GM12864 (cell line): ENCODE measurements around the gene ACACB.

Source experiments
- DNase-seq: peaks from one replicate; pipeline ENCODE4 v3.0.0-alpha.2; 2011; ENCODE audit warnings: low read depth
- H3K4me3 ChIP-seq: 2 replicates; pipeline ENCODE4 v1.5.1; 2011; ENCODE audit warnings: mild to moderate bottlenecking, low read depth, low read length, control low read depth
- TF ChIP-seq, protein P1 (sequence below): IDR thresholded peaks from 2 replicates; pipeline ENCODE4 v1.5.1; 2011; ENCODE audit warnings: low read depth, mild to moderate bottlenecking, moderate library complexity, low read length, control low read depth, inconsistent platforms; ENCODE audit errors: missing control alignments

The ACACB gene

DNA sequence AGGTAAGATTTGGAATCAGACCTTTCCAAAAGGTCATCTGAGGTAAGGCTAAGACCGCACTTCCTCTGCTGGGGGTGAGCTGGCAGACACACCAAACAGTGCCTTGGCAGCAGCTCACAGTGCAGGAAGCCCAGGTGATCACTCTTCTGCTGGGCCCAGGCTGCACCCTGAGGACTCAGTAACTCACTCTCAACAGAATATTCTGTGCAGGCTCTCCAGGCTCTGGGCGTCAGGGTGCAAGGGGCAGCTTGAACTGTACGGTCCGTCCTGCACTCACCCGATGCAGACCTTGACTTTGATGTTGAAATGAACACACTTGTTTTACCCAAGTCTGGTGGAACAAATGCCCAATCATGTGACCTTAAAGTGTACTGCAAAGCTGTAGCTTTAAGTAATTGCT is 29.1 kb upstream of the ACACB start:
- TF ChIP-seq, protein P1, sequence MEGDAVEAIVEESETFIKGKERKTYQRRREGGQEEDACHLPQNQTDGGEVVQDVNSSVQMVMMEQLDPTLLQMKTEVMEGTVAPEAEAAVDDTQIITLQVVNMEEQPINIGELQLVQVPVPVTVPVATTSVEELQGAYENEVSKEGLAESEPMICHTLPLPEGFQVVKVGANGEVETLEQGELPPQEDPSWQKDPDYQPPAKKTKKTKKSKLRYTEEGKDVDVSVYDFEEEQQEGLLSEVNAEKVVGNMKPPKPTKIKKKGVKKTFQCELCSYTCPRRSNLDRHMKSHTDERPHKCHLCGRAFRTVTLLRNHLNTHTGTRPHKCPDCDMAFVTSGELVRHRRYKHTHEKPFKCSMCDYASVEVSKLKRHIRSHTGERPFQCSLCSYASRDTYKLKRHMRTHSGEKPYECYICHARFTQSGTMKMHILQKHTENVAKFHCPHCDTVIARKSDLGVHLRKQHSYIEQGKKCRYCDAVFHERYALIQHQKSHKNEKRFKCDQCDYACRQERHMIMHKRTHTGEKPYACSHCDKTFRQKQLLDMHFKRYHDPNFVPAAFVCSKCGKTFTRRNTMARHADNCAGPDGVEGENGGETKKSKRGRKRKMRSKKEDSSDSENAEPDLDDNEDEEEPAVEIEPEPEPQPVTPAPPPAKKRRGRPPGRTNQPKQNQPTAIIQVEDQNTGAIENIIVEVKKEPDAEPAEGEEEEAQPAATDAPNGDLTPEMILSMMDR, result no peak
- DNase-seq, result no peak

DNA sequence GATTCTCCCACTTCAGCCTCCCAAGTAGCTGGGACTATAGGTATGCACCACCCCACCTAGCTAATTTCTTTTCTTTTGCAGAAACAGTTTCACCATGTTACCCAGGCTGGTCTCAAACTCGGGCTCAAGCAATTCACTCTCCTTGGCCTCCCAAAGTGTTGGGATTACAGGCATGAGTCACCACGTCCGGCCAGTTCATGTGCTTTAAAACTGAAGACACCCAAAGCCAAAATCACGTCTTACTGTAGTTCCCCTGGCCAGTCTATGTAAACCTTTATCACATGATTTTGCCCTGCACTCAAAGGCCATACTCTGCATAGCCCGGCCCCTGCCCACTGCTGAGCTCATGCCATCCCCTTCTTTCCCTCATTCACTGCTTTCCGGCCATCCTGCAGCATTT is 27.6 kb upstream of the ACACB start:
- no peak overlapping the region for H3K4me3 ChIP-seq
- TF ChIP-seq, protein P1, result no peak

More for the DNA sequence above, 29.1 kb upstream of the ACACB start:
- no peak overlapping the region for H3K4me3 ChIP-seq

DNA sequence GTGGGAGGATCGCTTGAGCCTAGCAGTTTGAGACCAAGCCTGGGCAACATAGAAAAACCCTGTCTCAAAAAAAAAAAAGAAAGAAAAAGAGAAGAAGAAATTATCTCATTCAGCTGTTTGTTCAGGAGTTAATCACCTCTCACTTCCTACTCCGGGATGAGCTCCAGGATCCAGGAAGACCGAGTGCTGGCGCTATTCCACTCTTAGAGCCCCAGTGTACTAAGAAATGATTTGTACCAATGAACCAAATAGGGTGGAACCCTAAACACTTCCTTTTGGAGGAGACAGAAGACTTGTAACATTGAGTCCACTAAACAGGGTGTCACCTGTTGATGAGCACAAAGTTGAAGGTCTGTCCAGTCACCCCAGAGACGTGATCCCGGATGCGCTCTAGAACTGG is 26.7 kb upstream of the ACACB start:
- DNase-seq, result no peak
- TF ChIP-seq, protein P1, result no peak
- no peak overlapping the region for H3K4me3 ChIP-seq

More for the DNA sequence above, 27.6 kb upstream of the ACACB start:
- no peak for DNase-seq

DNA sequence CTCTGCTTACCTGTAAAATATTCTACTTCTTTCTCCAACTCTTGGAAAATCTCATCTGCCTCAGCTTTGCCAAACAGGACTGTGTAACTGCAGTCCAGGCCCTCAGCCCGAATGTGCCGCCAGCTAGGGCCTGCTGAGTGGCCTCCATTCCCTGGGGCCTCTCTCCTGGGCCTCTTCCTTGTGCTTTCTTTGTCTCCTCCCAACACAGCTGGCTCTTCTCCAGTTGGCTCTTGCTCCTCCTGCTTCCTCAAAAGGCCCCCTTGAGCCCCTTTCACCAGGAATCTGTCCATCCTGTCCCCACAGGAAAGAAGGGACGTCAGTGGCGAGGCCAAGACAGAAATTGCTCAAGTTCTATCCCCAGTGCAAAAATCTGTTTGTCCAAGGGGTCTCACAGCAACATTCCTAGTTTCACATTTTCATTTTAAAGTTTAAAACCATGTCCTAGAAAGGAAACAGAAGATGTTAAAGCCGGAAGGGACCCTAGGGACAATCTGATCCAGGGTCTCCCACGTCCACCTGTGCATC is 23.8 kb upstream of the ACACB start:
- TF ChIP-seq, protein P1, result no peak
- peak overlapping the region; percentile 62 for H3K4me3 ChIP-seq
- DNase-seq, result no peak

DNA sequence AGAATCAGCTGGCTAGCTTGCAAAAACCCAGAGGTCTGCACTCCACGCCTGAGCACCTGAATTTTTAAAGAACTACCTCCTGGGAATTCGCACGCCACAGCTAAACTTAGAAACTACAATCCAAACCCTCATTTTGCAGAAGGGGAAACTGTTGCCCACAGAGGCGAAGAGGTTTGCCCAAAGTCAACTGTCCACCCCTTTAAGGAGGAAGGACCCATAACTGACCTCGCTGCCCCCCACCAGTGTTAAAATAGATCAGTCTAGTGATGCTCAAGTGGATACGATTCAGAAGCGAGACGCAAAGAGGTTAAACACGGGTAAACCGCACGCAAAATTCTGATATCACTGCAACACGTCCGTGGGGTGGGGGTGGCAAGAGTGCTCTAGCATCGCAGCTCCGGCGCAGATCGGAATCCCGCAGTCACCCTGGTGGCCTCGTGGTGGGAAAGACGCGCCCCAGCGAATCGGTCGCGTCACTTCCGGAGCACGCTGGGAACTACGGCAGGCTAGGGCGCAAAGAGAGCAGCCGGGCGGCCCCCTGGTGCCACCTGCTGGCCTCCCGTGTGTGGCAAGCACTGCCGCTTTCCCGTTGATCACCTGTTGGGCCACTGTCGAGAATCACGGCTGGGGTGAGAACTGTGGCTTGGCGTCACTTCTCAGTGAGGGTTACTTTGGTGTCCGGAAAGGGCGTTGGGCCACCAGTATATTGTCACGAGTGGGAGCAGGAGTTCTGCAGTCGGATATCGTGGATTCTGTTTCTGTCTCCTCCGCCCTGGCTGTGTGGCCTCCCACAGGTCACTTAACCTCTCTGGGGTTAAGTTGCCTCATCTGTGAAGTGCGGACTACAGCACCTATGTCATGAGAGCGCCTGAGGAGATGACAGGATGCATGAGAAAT is 23.1 kb upstream of the ACACB start, which contains the start of gene ALKBH2:
Gene ALKBH2, minus strand, starts transcription at position 451 of the 897 bp plus-strand sequence. CDS start 686 bp downstream, outside the sequence.
- peak; percentile 77 for DNase-seq
- TF ChIP-seq, protein P1, result peak; percentile 96
- H3K4me3 ChIP-seq, result peak within 1 kb of the TSS; percentile 62

DNA sequence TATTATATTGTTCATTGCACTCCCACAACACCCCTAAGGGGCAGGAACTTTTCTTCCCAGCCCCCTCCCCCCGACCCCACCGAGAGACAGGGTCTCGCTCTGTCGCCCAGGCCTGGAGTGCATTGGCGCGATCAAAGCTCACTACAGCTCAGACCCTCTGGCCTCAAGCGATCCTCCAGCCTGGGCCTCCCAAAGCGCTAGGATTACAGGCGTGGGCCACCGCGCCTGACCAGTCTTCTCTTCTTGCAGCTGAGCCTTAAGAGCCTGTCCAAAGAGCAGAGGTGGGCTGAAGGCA is 19.3 kb upstream of the ACACB start:
- peak overlapping the region; percentile 90 for H3K4me3 ChIP-seq
- TF ChIP-seq, protein P1, result no peak
- DNase-seq, result no peak
